Sigmoid colon (tissue), 7 donors: ENCODE data around the gene PANX1. TPM values are rescaled to one million over a fixed set of nuclear protein-coding genes. Genes with fewer than 3 reads are reported as not detected.
A peak's percentile ranks its signal among the peaks of the same experiment; 100 is the strongest.

Experiments used
- DNase-seq: peaks from one replicate; pipeline ENCODE4 v3.0.0-alpha.2; 2019
- H3K27ac ChIP-seq, 4 donors: fragments of 200-600 bp; sonication (generic); one replicate each; pipeline ENCODE4 v1.5.1; 2016 to 2019; ENCODE audit warnings: mild to moderate bottlenecking in 1 of 4
- H3K27me3 ChIP-seq, 3 donors: fragments of 200-600 bp; sonication (generic); one replicate each; pipeline ENCODE4 v1.5.1; 2019; ENCODE audit warnings: mild to moderate bottlenecking in 1 of 3
- H3K36me3 ChIP-seq, 4 donors: fragments of 200-600 bp; sonication (generic); one replicate each; pipeline ENCODE4 v1.5.1; 2016 to 2019
- H3K4me1 ChIP-seq, 4 donors: fragments of 200-600 bp; sonication (generic); one replicate each; pipeline ENCODE4 v1.5.1; 2017 to 2019
- H3K4me3 ChIP-seq, 4 donors: fragments of 200-600 bp; sonication (generic); one replicate each; pipeline ENCODE4 v1.5.1; 2017 to 2019; ENCODE audit warnings: mild to moderate bottlenecking in 2 of 4, moderate library complexity in 1 of 4
- H3K9me3 ChIP-seq, 4 donors: fragments of 200-600 bp in 3 of 4; sonication (generic) in 3 of 4; one replicate each; pipeline versions ENCODE4 v1.5.1 to v1.6.1; 2013 to 2019
- CTCF ChIP-seq, 4 experiments: fragments of 450-650 bp in 3 of 4; fragments of 200-600 bp in 1 of 4; IDR thresholded peaks; one replicate each; pipeline ENCODE4 v1.5.1; 2016 to 2019; ENCODE audit warnings: antibody characterized with exemption in 4 of 4, mild to moderate bottlenecking in 3 of 4, moderate library complexity in 2 of 4
- EP300 ChIP-seq, 4 donors: sonication (generic); formaldehyde crosslinking; IDR thresholded peaks; one replicate each; pipeline ENCODE4 v1.6.1; 2017; ENCODE audit warnings: antibody characterized with exemption in 4 of 4
- POLR2A ChIP-seq, 2 donors: fragments of 450-650 bp; IDR thresholded peaks; one replicate each; pipeline ENCODE4 v1.6.1; 2016; ENCODE audit warnings: antibody characterized with exemption in 2 of 2, mild to moderate bottlenecking in 2 of 2, moderate library complexity in 2 of 2
- POLR2AphosphoS5 ChIP-seq, 4 donors: sonication (generic); formaldehyde crosslinking; IDR thresholded peaks; one replicate each; pipeline ENCODE4 v1.6.1; 2017; ENCODE audit warnings: antibody characterized with exemption in 4 of 4
- WGBS, 2 donors: extraction: QIAGEN DNeasy Blood & Tissue Kit; methylation state at CpG; one replicate each; pipeline ENCODE4 v1.1.7; 2013; 5-methylcytosine and 5-hydroxymethylcytosine counted together
- intact Hi-C: fragments of 100-400 bp; cut with DNase I; formaldehyde crosslinking; loops from one replicate; pipeline ENCODE4 v1.15.1; 2023
- polyA plus RNA-seq, 3 donors: library from polyadenylated mRNA; stranded (reverse); fragments of 200-250 nt; gene quantifications; one replicate each; pipeline ENCODE4 v1.2.3, GENCODE V29; 2013
- total RNA-seq, 4 donors: library from RNA; depleted of rRNA; stranded (reverse); fragments of >200 nt; gene quantifications; one replicate each; pipeline ENCODE4 v1.1.0, GENCODE V29; 2016
- donor health status: healthy with polysubstance abuse.
- donor health status: Bipolar disorder and iron deficiency.
- donor health status: healthy.

PANX1 gene
- total and polyA plus RNA-seq, 7 donors, result 1.2 to 35.7 (median 21.6) TPM

GRCh38 chr11:94179696-94180095 is 51.1 kb downstream of the PANX1 start:
- 92 to 94% methylated on average over 12 of the region's 12 CpGs for WGBS, 2 donors
- H3K4me3 ChIP-seq, result no peak overlapping the region
- H3K27ac ChIP-seq, result no peak overlapping the region
- peaks cover 0 to 29% (median 19%) of the 10 kb centered on the region in 4 donors for H3K4me1 ChIP-seq
- DNase-seq, result no peak
- intact Hi-C loops, result loop anchor here (5.0 to 10.0 kb wide), 2 partner anchors 238 to 315 kb away; partner anchors contain the start of genes ANKRD49 and MRE11
- TF ChIP-seq POLR2AphosphoS5 (IDR thresholded peaks at IDR 0.05) (no peak), CTCF (IDR thresholded peaks at IDR 0.05) (no peak), POLR2A (IDR thresholded peaks at IDR 0.05) (no peak), EP300 (IDR thresholded peaks at IDR 0.05) (no peak)
- no peaks in the 10 kb centered on the region for H3K9me3 ChIP-seq
- H3K36me3 ChIP-seq, result peaks cover 0 to 38% (median 18%) of the 10 kb centered on the region in 4 donors
- H3K27me3 ChIP-seq, result no peaks in the 10 kb centered on the region

GRCh38 chr11:94181526-94181925 is 52.9 kb downstream of the PANX1 start:
- TF ChIP-seq POLR2A (IDR thresholded peaks at IDR 0.05) (no peak), POLR2AphosphoS5 (IDR thresholded peaks at IDR 0.05) (no peak), EP300 (IDR thresholded peaks at IDR 0.05) (no peak)
- H3K27me3 ChIP-seq, result no peaks in the 10 kb centered on the region
- H3K9me3 ChIP-seq, result no peaks in the 10 kb centered on the region
- peaks cover 0 to 38% (median 18%) of the 10 kb centered on the region in 4 donors for H3K36me3 ChIP-seq
- H3K27ac ChIP-seq, result no peak overlapping the region
- DNase-seq, result no peak
- H3K4me3 ChIP-seq, result no peak overlapping the region
- peaks cover 0 to 26% (median 13%) of the 10 kb centered on the region in 4 donors for H3K4me1 ChIP-seq
- intact Hi-C loops, result loop anchor here (5.0 kb wide), 1 partner anchor 236 kb away; no protein-coding TSS in a partner anchor
- WGBS, 2 donors, result 86 to 87% methylated on average over 5 of the region's 5 CpGs

GRCh38 chr11:94181943-94182342 is 53.3 kb downstream of the PANX1 start:
- TF ChIP-seq POLR2A (IDR thresholded peaks at IDR 0.05), result no peak
- no peak for TF ChIP-seq CTCF (IDR thresholded peaks at IDR 0.05)
- TF ChIP-seq POLR2AphosphoS5 (IDR thresholded peaks at IDR 0.05), result no peak
- TF ChIP-seq EP300 (IDR thresholded peaks at IDR 0.05), result no peak
- Histone ChIP-seq H3K36me3 (peaks cover 0 to 38% (median 18%) of the 10 kb centered on the region in 4 donors), H3K9me3 (no peaks in the 10 kb centered on the region), H3K4me3 (no peak overlapping the region), H3K4me1 (peaks cover 0 to 26% (median 13%) of the 10 kb centered on the region in 4 donors), H3K27me3 (no peaks in the 10 kb centered on the region), H3K27ac (no peak overlapping the region)
- intact Hi-C loops, result loop anchor here (5.0 kb wide), 1 partner anchor 235 kb away; no protein-coding TSS in a partner anchor
- WGBS, 2 donors, result 49 to 66% methylated on average over 2 of the region's 2 CpGs
- DNase-seq, result no peak

- H3K4me3 ChIP-seq, result no peak overlapping the region
- WGBS, 2 donors, result 89 to 91% methylated on average over 8 of the region's 8 CpGs
- no peak overlapping the region for H3K27ac ChIP-seq
Measured at GRCh38 chr11:94183251-94183885, 54.7 kb downstream of the PANX1 start.

GRCh38 chr11:94183886-94184264 is 55.2 kb downstream of the PANX1 start:
- Histone ChIP-seq H3K36me3 (peaks cover 0 to 31% (median 18%) of the 10 kb centered on the region in 4 donors), H3K4me1 (peaks cover 0 to 26% (median 13%) of the 10 kb centered on the region in 4 donors), H3K27ac (no peak overlapping the region), H3K27me3 (no peaks in the 10 kb centered on the region), H3K4me3 (no peak overlapping the region), H3K9me3 (no peaks in the 10 kb centered on the region)
- TF ChIP-seq CTCF (IDR thresholded peaks at IDR 0.05) (peak; percentile 45 to 82 (median 65)), POLR2A (IDR thresholded peaks at IDR 0.05) (no peak), POLR2AphosphoS5 (IDR thresholded peaks at IDR 0.05) (no peak)
- WGBS, 2 donors, result 47 to 69% methylated on average over 7 of the region's 7 CpGs
- DNase-seq, result peak; percentile 69
- intact Hi-C loops, result loop anchor here (5.0 kb wide), 1 partner anchor 233 kb away; no protein-coding TSS in a partner anchor

More at GRCh38 chr11:94183251-94183885, 54.7 kb downstream of the PANX1 start:
- no peak for TF ChIP-seq EP300 (IDR thresholded peaks at IDR 0.05)
- no peak for TF ChIP-seq POLR2A (IDR thresholded peaks at IDR 0.05)
- intact Hi-C loops, result loop anchor here (5.0 kb wide), 1 partner anchor 234 kb away; no protein-coding TSS in a partner anchor
- DNase-seq, result no peak
- H3K36me3 ChIP-seq, result peaks cover 0 to 36% (median 18%) of the 10 kb centered on the region in 4 donors
- H3K9me3 ChIP-seq, result no peaks in the 10 kb centered on the region
- H3K27me3 ChIP-seq, result no peaks in the 10 kb centered on the region
- H3K4me1 ChIP-seq, result peaks cover 0 to 26% (median 13%) of the 10 kb centered on the region in 4 donors
